LNCAP (cell line): Measurements from ENCODE around the gene GTF3C4.

ENCODE experiments used
- CTCF ChIP-seq: fragments of 450-650 bp; IDR thresholded peaks from 2 replicates; pipeline ENCODE4 v1.5.1; 2017; ENCODE audit warnings: mild to moderate bottlenecking

The GTF3C4 gene

GRCh38 chr9:132717326-132717945 lies 47.2 kb downstream of the GTF3C4 start:
- TF ChIP-seq CTCF = no peak

DNA sequence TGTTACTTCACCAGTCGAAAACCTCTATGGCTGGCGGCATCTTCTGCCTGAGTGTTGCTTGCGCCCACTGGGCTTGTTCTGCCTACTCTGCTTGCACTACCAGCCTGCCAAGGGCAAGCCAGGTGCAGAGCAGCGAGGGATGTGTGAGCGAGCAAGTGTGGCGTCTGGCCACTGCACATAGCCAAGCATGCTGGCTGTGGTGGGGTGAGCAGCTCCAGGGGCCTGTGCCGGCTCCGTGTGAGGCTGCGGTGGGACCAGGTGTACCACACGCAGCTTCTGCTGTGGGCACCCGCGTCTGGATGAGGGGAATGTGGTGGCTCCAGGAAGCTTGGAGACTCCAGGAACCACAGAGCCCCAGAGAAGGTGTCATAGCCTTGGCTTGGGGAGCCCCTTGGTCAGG lies 51.4 kb downstream of the GTF3C4 start:
- TF ChIP-seq CTCF = no peak

DNA sequence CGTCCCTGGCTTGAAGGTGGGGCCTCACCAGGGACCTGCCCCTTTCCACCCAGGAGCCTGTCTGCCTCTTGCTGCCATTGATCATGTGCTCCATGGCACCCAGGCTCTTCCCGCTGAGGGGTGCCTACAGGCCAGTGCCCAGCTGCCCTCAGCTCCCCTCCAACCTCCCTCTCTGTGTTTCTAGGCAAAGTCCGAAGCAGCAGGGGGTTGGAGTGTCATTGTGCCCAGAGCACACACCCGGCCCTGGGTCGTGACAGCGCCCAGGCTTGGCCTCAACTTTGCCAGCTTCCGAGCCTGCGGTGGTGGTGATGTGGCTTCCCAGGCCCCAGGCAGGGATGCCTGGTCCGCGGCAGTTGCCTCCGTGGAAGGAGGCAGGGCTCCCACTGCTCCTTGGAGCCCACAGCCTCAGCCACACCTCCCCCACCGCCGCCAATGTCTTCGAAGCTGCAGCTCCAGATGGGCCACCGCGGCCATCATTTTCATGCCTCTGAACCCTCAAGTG lies 52.4 kb downstream of the GTF3C4 start:
- TF ChIP-seq CTCF = no peak

- TF ChIP-seq CTCF = no peak
These were observed 53.5 kb downstream of the GTF3C4 start for GRCh38 chr9:132723809-132724208.

DNA sequence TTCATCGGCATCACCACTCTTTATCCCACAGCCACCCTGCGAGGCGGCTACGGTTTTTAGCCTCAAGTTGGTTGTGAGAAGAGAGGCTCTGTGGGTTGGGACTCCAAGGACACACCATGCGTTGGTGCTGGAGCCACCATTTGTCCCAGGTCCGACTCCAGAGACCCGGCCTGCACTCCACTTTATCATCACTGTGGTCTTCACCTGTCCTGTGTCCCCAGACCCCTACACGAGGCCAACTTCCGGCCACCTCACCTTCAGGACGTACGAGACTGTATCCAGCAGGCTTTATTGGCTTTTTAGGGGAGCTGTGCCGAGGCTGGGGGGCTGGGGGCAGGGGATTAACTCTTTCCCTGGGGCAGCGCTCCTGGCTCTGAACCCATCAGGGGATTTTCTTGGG lies 55.0 kb downstream of the GTF3C4 start:
- no peak for TF ChIP-seq CTCF

DNA sequence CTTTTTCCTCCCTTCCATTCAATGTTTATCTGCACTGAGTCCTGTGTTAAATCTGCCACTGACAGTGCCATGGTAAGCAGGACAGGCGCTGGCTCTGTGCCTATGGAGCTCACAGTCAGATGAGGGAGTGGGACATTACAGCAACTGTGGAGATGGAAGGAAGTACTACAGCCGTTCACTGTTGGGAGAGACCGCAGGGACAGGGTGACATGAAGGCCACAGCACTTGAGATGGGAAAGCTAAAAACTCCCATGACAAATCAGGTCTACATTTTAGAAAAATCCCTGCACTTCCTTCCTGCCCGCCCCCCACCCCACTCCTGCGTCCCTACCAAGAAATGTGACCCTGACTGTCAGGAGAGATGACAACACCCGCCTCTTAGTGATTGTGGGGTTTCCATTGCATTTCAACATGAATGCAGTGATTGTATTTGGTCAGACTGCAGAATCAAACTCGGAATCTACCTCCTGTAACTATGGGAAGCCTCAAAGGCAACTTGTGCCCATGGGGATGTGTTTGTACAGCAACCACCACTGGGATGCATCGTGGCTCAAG lies 56.4 kb downstream of the GTF3C4 start:
- TF ChIP-seq CTCF = no peak

DNA sequence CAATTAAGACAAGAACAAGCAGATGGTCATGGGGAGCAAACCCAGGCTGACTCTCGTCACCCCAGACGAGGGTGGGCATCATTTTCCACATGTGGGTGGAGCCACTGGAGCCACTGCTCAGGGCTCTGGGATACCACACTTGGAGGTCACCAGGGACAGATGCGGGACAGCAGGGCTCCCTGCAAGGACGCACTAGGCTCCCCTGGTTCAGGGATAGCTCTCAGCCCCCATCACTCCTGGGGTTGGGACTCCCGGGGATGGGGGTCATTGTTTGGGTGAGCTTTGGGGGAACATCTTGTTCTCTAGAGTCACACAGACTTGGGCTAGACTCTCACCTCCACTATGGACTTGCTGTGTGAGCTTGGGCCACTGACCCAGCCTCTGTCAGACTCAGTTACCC lies 57.8 kb downstream of the GTF3C4 start:
- TF ChIP-seq CTCF = no peak
